NOMO-1 treated with dmso at 0.1 percent for 144 hours (cell line): ENCODE measurements around the gene PCDH1.
A peak's percentile ranks its signal among the peaks of the same experiment; 100 is the strongest.
"Not testable (repeated sequence)": the region's sequence is repeated elsewhere in the genome, so short reads cannot be mapped to it uniquely, and the experiment has no call there.

Experiments used
- DNase-seq: peaks from one replicate; lab custom pipeline; 2025; ENCODE audit not compliant: unreplicated experiment; lab: John Stamatoyannopoulos, UW

Gene PCDH1

DNA sequence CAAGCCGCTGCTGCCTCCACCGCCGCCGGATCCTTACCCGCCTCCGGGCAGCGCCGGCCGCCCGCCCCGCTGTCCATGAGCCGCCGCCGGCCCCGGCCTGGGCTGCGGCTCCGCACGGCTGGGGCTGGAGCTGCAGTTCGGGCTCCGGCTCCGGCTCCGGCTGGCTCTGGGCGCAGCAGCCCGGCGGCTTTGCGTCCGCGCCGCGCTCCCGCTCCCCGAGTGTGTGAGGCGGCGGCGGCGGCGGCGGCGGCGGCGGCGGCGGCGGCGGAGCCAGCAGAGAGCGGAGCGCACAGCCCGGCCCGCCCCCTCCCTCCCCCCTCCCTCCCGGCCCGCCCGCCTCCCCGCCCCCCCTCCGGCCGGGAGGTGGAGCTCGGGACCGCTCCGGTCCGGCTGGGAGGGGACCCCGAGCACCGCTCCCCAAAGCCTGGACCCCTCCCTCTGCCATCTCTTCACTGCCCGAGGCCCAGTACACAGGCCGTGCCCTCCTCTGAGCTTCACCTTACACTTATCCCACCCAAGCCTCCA lies at the start of gene PCDH1:
PCDH1 (minus strand) TSS at position 225 of the 525 bp plus-strand sequence; CDS start at position 77, 148 bp downstream.
- DNase-seq = no peak

- DNase-seq = no peak
Measured at GRCh38 chr5:141926434-141926833, 48.2 kb upstream of the PCDH1 start.

DNA sequence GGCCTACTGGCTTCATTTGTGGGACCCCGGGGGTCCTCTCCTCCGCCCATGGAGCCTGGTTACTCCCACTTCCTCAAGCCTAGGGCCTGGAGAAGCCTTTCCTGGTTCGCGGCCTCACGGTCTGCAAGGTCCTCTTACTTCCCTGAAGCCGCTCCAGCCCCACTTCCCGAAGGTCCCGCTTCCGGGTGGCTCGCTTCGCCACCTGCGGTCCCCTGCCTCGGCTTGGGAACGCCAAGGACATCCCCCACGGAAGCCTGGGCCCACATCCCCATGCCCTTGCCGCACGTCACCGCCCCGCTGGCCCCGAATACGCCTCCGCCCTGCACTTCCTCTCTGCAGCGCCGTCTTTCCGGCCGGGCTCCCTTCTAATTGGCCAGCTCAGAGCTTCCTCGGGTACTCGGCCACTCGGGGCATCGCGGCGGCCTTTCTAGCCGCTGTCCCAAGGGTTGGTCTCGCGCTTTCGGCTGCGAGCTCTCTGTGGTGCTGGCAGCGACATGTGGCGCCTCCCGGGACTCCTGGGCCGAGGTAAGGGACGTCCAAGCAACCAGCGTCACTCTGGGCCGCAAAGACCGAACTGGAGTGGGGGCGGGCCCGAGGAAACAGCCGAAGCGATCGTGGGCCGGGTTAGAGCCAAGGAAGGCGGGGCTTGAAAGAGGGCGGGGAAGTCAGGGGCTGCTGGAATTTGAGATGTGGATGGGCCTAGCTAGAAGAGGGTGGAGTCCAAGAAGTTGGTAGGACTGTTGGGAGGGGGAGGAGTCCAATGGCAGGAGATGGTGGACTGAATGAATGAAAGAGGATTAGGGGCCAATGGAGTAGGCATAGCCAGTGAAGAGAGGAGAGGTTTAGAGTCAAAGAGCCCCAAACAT lies 45.5 kb upstream of the PCDH1 start, which contains the start of gene DELE1:
DELE1 (plus strand) TSS at position 424 of the 866 bp plus-strand sequence; CDS start at position 495, 71 bp downstream.
- peak; percentile 97 for DNase-seq

- not testable (repeated sequence) for DNase-seq
Measured at GRCh38 chr5:141922827-141923447, 44.7 kb upstream of the PCDH1 start.

DNA sequence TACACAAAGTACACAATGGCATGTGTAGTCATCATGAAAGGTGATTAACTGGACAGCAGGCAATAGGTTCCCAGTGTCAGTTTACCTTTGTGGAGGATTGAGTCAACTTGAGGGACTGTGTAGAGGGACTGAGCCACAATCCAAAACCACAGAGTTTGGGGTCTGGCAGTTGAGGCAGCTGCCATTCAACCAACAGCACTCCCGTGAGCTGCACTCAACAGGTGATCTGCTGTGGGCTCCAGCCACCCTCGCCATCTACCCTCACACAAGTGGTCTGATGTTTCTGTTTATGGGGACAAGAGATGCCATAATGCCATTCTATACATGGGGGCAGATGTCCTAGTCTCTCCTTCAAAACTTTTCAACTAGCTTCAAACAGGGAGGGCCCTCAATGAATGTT lies 42.6 kb upstream of the PCDH1 start:
- no peak for DNase-seq

DNA sequence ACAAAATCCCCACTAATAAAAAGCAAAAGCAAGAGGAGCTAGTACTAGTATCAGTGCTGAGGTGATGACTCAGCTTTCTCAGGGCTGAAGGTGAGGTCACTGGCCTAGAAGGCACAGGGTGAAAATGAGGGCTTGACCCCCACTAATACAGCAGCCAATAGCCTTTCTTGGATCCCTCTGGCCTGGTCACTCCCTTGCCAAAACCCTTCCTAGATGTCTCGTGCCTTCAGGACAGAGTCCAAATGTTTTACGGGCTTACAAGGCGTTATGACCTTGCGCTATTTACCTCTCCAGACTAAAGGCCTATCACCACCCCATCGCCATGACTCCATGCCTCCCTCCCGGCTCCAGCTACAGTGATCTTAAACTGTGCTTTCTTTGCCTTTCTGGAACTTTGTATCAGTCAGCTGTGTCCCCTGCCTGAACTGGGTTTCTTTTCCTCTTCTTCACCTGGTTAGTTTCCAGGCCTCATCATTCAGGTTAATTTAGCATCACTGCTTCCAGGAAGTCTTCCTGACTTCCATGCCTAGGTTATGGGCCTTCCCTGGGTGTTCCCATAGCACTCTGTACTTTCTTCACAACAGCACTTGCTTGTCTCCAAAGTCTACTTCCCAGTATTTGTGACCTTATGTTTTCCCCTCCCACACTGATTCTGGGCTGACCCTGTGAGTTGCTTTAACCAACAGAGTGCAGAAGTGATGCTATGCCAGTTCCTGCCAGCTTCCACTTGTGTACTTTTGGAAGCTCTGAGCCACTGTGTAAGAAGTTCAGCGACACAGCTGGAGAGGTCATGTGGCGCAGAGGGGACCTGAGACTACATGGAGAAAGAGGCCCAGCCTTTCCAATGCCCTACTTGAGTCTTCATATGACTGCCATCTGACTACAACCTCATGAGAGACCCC lies 41.3 kb upstream of the PCDH1 start:
- DNase-seq = no peak

- no peak for DNase-seq
Measured at GRCh38 chr5:141917760-141918159, 39.5 kb upstream of the PCDH1 start.

- DNase-seq = no peak
Measured at GRCh38 chr5:141916522-141916921, 38.3 kb upstream of the PCDH1 start.

GRCh38 chr5:141915881-141916336 lies 37.7 kb upstream of the PCDH1 start:
- no peak for DNase-seq

GRCh38 chr5:141914797-141915196 lies 36.6 kb upstream of the PCDH1 start:
- no peak for DNase-seq

DNA sequence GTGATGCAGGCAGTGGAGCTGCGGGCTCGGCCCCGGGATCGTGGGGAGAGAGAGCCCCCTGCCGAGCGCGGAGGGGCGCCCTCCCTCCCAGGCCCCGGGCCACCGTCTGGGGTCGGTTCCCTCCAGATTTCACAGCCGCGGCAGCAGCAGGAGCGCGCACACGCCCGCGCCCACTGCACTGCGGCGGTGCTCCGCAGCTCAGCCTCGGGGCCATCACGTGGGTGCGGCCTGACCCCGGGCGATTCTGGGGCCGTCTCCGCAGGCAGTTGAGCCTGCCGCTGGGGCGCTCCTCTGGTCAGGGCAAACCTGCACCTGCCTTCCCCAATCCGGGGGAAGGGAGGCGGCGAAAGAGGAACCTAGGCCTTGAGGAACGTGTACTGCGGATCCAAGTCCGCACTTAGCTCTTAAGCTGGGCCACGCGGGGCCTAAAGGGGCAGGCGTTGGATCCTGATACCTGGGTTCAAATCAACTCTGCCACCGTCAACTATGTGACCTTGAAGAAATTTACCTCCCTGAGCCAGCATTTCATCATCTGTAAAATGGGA lies 36.1 kb upstream of the PCDH1 start:
- DNase-seq = peak; percentile 84

- DNase-seq = no peak
Measured at GRCh38 chr5:141913560-141914198, 35.5 kb upstream of the PCDH1 start.

DNA sequence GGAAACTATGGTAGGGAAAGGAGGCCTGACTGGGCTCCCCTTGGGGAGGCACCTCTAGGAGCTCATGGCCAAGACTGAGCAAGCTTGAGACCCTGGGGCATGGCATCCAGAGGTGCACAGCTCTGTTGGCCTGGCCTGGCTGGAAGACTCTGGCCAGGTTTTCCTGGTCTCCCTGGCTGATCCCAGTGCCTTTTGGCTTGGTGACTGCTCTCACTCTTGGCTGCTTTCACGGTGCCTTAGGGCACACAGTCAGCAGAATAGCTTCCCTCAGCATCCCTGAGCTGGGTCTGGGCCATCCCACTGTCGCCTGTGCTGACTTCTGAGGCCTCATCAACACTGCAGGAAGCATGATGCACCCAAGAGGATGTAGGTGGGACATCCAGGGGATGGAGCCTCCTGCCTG lies 32.1 kb upstream of the PCDH1 start:
- DNase-seq = no peak

- no peak for DNase-seq
Measured at GRCh38 chr5:141909212-141909611, 31.0 kb upstream of the PCDH1 start.

GRCh38 chr5:141908796-141909195 lies 30.6 kb upstream of the PCDH1 start:
- no peak for DNase-seq

- DNase-seq = no peak
Measured at GRCh38 chr5:141906972-141907371, 28.8 kb upstream of the PCDH1 start.

DNA sequence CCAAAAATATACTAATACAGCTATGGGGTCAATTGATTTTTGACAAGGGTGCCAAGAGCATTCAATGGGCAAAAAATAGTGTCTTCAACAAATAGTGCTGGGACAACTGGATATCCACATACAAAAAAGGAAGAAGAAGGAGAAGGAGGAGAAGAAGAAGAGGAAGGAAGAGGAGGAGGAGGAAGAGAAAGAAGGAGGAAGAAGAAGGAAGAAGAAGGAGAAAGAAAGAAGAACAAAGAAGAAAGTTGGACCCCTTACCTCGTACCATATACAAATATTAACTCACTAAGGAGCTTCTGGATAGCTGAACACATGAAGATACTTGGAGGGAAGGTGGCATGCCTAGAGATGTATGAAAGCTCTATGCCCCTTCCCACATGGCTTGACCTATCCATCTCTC lies 28.3 kb upstream of the PCDH1 start:
- no peak for DNase-seq

DNA sequence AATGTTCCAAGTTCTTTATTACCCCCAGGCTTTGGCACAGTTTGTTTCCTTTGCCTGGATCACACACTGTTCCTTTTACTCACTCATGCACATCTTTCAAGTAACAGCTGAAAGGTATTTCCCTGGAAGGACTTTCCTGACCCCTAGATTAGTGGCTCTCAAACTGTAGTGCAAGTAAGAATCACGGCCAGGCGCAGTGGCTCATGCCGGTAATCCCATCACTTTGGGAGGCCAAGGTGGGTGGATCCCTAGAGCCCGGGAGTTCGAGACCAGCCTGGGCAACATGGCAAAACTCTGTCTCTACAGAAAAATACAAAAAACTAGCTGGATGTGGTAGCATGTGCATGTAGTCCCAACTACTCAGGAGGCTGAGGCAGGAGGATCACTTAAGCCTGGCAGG lies 26.3 kb upstream of the PCDH1 start:
- DNase-seq = no peak

- peak; percentile 70 for DNase-seq
Measured at GRCh38 chr5:141903261-141903660, 25.1 kb upstream of the PCDH1 start.
